GM21528 (cell line): Measurements from ENCODE around the gene VEPH1.
"Not testable (repeated sequence)": the region's sequence is repeated elsewhere in the genome, so short reads cannot be mapped to it uniquely, and the experiment has no call there.

Source experiments
- ATAC-seq: cut with Tn5 transposase; IDR thresholded peaks from one replicate; pipeline ENCODE4 v1.9.1; 2021; ENCODE audit warnings: mild to moderate bottlenecking, moderate library complexity; ENCODE audit not compliant: unreplicated experiment, low FRiP score

The VEPH1 gene

GRCh38 chr3:157355276-157355675 is 147.9 kb downstream of the VEPH1 start:
- ATAC-seq: no peak

GRCh38 chr3:157354722-157355121 is 148.5 kb downstream of the VEPH1 start:
- ATAC-seq: peak; percentile 68

DNA sequence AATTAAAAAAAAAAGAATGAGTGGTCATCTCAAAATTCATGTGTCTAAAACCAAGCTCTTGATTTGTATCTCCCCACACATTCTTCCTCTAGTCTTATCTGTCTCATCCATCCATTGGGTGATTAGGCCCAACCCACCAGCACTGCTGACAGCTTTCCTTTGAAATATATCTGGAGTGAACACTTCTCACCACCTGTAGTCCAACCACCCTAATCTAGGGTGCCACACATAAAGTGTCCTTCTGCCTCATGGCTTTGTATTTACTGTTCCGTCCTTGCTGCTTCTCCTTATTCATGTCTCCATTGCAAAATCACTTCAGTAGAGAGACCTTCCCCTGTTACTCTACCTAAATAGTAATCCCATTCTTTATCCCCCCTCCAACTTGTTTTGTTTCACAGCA is 149.0 kb downstream of the VEPH1 start:
- no peak for ATAC-seq

DNA sequence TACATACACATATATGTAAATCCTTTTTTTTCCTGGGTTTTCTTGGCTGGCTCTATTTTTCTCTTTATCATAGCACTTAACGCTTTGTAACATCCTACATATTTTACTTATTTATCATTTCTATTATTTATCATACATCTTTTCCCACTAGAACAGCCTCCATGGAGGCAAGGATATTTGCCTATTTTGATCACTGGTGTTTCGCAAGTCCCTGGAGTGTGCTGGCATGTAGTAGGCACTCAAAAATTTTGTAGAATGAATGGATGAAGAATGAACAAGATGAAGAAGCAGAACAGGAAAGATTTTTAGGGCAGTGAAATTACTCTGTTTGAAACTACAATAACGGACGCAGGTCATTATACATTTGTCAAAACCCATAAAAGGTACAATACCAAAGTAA is 149.6 kb downstream of the VEPH1 start:
- no peak for ATAC-seq

DNA sequence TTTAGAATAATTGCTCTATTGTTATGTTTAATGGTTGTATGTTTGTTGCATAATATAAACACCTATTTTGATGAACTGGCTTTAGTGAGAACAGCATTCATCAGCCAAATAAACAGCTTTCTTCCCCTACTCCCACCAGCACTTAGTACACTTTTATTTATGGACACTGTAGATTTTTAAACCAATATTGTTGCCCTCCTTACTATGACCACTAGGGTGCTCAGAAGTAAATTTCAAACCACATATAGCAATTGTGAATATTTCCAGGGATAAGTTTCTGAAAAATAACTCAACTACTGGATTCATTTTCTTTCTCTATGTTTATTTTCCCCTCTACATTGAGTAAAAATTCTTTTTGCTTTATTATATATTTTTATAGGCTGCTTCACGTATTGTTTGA is 151.2 kb downstream of the VEPH1 start:
- ATAC-seq: no peak

DNA sequence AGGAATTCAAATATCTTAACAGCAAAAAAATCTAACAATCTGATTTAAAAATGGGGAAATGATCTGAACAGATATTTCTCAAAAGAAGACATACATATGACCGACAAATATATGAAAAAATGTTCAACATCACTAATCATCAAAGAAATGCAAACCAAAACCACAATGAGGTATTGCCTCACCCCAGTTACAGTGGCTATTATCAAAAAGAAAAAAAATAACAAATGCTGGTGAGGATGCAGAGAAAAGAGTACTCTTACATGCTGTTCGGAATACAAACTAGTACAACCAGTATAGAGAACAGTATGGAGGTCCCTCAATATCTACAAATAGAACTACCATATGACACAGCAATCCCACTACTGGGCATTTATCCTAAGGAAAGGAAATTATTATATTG is 152.6 kb downstream of the VEPH1 start:
- not testable (repeated sequence) for ATAC-seq

- not testable (repeated sequence) for ATAC-seq
Observed at GRCh38 chr3:157348304-157349075, 154.7 kb downstream of the VEPH1 start.

- ATAC-seq: no peak
Observed at GRCh38 chr3:157347577-157348303, 155.5 kb downstream of the VEPH1 start.

DNA sequence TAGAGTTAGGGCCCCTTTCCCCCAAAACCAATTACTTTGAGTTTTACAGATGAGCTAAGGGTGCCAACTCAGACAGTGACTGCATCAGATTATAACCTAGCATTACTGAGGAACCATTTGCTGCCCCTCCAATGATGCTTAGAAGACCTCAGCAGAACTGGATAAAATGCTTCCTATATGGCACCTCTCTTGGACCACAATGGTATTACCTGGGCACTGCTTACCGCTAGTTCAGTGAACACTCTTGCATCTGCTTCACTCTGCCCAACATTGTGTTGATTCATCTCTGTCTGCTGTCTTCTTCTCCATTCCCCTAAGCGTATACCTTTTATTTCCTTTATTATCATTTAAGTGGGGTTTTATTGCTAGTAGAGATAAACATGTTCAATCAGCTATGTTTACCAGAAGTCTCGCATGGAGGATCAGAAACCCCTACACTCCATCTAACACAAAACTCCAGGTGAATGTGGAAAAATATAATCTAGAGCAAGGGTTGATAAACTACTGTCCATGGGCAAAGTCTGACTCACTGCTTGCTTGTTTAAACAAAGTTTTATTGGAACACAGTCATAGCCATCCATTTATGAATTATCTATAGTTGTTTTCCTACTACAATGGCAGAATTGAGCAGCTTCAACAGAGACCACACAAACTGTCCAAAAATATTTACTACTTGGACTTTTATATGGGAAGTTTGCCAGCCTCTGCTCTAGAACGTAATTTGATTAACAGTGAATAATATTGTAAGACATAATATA is 166.8 kb downstream of the VEPH1 start:
- no peak for ATAC-seq

DNA sequence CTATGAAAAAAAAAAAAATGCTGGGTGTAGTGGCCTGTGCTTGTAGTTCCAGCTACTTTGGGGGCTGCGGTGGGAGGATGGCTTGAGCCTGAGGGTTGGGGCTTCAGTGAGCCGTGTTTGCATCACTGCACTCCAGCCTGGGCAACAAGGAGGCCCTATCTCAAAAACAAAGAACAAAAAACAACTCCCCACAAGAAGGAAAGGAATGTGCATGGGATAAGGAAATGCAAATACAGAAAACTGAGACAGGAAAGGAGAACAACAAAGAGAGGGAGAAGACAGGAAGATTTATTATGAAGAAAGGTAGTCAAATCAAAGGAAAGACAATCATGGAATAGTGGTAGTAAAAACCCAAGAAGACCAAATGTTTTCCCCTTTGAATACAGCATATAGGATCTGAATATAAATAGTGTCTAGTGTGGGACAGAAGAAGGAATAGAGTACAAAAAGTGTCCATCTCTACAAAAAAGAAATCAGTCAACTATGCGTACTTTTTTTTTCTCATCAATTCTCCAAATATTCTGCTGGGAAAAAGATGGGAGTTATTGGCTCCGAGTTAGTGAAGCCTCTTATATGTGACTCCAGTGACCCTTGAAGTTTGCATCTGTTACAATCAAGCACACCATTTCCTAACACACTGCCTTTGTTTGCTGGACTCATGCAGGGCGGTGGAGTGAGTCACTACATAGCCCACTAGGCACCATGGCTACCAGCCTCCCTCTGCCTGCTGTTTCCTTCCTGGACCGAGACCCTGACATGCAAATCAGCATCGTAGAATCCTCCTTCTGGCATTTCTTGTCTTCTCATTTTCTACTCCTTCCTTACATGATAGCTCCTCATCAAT is 167.8 kb downstream of the VEPH1 start:
- ATAC-seq: no peak

DNA sequence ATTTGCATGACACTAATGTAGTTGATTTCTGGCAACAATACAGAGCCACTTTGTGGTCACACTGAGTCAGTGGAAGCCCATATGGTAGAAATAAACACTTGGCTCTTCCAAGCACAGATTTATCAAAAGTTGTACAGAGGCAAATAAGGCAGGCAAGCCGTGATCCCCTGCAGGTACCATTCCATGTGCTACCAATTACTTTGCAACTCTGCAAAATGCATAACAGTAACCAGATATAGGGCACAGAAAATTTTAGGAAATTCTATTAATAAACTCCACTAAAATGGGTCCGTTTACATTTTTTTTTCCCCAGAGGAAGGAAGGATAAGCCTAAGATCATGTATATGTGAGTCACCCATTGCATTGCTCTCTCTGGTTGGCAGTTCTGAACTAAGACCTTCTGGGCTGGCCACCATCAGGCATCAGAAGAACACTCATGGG is 169.6 kb downstream of the VEPH1 start:
- ATAC-seq: no peak

DNA sequence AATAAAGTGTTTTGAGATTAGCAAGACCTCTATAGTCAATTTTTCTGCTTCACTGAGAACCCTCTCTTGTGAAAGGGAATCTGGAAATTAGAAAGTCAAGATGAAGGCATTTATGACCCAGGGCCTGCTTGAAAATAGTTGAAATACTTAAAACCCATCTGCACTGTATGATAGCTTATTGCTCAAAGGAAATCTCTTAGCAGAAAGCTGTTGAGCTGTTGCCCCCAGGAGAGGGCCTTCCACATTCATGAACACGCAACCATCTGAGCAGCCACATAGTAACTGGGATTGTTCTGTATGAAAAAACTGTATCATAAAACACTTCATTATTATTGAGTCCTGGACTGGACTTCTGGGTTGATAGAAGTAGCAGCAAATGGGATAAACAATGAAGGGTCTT is 173.0 kb downstream of the VEPH1 start:
- ATAC-seq: no peak

- ATAC-seq: no peak
Observed at GRCh38 chr3:157329551-157329950, 173.7 kb downstream of the VEPH1 start.

- no peak for ATAC-seq
Observed at GRCh38 chr3:157327837-157328236, 175.4 kb downstream of the VEPH1 start.

GRCh38 chr3:157327018-157327417 is 176.2 kb downstream of the VEPH1 start:
- no peak for ATAC-seq

- ATAC-seq: not testable (repeated sequence)
Observed at GRCh38 chr3:157324869-157325268, 178.3 kb downstream of the VEPH1 start.

DNA sequence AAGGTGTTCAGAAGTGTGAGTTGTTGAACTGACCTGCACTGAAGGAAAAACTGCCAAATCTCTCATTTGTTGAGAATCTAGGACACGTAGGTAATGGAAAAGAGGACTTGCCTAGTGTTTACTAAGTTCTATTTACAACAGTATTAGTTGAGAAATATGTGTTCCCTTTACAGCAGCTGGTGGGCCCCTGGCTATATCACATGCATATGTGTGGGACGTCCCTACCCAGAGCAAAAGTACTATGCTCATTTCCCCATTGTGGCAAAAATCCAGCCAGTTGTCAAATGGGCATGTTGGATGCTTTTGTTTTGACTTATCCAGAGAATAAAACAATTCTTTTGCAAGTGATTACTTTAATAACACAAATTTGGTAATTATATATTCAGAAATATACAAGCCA is 179.9 kb downstream of the VEPH1 start:
- no peak for ATAC-seq

DNA sequence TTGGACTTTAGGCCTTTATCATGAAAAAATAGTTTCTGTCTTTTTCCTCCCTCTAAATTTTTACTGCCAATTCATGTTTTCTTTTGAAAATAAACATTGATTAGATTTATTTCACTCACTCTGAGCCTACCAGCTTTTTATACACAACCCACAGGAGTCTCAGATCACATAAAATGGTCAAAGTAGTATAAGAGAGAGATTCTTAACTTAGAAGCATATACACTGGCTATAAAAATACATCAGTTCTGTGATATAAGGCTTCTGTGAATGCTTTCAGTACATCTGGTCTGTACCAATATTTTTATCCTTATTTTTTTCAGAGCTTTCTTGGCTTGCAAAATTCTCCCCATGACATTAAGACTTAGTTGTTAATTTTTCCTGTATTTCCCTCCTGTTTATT is 183.5 kb downstream of the VEPH1 start:
- no peak for ATAC-seq

DNA sequence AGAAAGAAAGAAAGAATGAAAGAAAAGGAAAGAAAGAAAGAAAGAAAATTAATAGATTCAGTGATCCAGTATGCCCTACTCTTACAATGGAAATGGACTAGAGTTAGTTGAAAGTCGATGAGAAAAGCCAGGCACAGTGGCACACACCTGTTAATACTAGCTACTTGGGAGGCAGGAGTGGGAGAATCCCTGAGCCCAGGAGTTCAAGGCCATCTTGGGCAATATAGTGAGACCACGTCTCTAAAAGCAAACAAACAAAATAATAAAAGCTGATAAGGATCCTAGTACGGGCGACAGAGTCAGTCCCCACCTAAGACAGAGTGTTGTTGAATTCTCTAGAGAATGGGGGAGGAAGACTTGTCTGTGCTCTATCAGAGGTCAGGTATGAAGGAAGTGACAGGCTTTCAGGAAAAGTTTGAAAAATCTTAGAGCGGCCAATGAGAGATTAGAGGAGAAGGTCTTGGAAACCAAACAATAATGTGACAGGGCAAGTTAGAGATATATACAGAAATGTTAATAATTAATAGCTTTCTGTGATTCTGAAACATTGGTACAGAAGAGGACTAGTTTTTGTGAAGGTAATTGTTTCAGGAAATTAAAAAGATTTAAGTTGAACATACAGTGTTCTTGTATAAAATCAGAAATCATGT is 184.5 kb downstream of the VEPH1 start:
- ATAC-seq: no peak

- no peak for ATAC-seq
Observed at GRCh38 chr3:157317895-157318294, 185.3 kb downstream of the VEPH1 start.
